CD4-positive, alpha-beta T cell treated with Interleukin-4 for 4 hours (primary cell): Measurements from ENCODE around the gene NAB1.
"Not testable (repeated sequence)": the region's sequence is repeated elsewhere in the genome, so short reads cannot be mapped to it uniquely, and the experiment has no call there.

Source experiments
- DNase-seq: peaks from one replicate; pipeline ENCODE4 v3.0.0-alpha.2; 2020

NAB1 gene

DNA sequence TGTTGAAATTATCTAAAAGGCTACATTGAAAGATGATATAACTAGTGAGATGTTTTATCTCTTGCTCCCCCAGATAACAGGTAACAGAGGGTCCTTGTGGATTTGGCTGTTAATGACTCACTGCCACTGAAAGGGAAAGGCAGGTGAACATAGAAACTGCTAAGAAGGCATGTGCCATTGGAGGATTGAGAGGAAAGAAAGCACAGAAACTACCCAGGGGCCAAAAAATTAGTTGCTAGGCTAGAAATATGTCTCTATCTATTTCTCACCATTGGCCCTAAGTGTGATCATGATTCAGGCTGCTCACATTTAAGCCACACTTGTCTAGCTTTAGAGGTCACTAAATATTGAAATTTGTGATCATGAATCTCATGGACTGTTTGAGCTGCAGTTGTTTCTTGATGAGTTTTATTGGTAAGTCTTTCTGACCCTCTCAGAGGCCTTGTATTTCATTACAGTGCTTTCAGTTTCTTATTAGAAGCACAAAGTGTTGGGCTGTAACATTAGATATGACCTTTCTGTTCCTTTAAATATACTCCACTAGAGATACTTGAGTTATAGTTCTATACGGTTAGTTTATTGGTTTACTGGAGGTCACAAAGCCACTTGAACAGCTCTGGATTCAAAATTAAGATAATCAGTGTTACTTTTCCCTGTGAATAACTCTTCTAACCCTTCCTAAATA, 26.2 kb downstream of the NAB1 start:
- DNase-seq: no peak

DNA sequence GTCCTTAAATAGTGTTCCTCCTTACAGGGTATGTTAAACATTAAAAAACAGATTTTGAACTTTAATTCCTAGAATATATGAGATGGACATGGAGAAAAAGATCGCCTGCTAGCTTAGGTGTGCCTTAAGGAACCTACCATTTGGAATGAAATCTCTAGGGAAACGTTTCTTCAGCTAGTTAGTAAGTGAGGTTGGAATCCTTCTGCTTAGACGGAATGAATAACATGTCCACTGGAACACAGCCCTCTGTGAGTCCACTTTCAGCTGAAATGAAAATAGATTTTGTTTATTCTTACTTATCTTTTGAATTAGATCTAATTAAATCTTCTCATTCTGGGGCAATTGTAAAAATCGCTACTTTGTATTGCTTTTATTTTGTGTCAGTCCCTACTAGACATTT, 28.4 kb downstream of the NAB1 start:
- DNase-seq: no peak

DNA sequence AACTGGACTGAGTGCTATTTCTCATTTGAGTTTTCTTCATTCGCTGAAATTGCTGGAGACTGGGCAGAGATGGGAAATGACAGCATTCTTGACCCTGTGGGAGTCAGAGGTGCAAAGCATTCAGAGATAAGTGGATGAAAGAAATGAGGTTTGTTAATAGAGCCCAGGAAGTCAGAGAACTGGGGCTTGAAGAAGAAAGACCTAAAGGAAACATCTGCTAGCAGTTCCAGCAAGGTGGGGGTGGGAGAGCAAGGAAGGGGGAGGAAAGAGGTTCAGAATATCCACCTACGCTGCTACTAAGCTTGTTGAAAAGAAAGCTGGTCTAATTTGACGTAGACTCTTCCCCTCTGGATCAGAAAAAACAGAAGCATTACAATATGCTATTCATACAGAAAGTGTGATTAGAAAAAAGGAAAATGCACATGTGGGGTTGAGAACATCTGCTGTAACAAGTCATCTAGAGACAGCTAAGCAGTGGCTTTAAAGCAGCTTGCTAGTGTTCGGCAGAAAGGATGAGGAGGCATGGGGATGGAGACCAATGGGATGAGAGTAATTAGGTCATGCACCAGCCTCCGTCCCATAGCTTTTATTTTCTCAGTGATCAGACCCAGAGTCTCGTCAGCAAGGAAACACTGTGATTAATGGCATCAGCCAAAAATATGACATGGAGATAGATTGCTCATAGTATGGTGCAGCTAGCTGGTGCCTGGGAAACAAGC, 29.7 kb downstream of the NAB1 start:
- DNase-seq: no peak

DNA sequence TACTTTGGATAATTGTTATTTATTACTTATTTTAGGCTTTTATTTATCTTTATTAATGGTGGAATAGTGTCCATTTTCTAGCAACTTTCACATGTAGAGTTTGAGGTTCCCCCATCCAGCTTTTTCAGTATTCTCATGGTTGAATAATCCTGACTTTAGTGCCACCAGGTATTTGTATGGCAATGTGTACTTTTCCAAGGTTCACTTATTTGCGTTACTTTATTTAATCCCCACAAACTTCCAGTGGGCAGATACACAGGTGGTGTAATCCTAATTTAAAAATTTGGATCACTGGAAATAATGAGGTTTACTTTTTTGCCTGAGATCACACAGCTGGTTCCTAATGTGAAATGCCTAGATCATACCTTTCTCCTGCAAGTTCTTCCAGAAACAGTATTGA, 30.5 kb downstream of the NAB1 start:
- no peak for DNase-seq

DNA sequence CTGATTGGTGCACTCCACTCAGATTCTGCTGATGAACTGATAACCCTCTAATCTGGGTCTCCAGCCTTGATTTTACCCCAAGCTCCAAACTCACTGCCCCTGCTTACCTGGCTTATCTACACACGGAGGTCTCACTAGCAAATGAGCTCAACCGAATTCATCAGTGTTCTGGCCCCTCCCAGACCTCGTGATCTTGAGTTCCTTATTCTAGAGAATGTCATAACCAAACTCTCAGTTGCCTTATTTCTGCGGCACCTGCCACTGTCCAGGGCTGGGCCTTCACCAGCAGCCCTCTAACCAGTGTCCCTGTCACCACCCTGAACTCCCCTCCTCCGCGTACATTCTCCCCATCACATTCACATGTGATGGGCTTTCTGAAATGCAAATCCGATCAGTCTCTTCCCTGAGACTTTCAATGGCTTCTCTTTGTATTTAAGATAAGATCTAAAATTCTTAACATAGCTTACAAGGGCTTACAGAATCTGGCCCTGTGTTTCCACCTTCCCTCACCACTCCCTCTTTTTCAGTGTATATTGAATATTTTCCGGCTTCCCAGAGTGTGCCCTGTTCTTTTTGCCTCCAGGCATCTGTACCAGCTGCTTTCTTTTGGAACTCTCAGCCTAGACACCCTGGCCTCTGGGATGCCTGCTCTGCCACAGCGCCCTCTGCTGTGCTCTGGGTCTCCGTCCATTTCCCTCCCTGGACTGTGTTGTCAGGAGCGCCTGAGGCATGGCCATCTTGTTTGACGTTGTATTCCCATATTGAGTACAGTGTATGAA, 31.1 kb downstream of the NAB1 start:
- peak; percentile 58 for DNase-seq

DNA sequence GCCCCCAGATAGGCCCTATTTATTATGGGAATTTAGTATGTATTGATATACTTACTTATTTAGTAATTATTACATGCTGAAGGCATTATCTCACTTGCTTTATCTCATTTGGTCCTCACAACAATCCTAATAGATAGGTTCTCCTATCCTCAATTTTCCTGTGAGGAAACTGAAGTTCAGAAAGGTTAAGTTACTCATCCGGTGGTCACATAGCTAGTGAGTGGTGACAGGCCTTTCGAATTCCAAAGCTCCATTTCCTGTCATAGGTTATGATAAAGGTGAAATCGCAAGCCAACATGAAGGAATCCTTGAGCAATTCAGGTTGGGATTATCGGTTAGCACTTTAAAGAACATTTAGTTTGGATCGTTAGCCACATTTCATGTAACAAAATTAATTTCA, 33.3 kb downstream of the NAB1 start:
- no peak for DNase-seq

DNA sequence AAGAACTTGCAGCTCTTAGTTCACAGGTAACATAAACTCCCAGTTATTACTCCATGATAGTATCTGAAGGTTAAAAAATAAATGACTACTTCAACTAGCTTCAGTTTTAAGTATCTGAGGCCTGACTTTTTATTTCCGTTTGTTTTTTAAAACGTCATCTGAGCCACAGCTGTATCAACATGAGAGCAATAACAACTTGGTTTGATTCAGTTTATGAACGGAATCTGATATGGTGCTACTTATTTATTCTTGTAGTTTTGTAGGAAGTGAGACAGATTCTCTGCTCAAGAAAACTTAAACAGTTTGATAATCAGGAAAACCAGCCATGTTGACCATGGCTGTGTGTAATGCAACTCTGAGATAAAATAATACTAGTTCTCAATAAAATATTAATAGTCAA, 34.9 kb downstream of the NAB1 start:
- no peak for DNase-seq

DNA sequence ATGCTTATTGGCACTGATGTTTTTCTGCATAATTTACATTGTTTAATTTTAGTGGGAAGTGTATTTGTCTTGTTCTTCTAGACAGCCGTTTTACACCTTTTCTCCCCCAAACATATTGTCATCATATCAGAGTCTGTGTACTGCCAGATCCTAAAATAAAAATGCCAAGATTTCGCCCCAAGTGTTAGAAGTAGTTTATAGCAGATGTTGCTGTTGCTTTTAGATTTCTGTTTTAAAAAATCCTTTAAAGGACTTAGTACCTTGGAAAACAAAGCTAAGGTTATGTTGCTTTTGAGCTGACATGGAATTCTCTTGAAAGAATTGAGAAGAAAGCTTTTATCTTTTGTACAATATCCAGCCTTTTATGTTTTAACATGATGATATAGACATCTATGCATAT, 36.0 kb downstream of the NAB1 start:
- DNase-seq: no peak

DNA sequence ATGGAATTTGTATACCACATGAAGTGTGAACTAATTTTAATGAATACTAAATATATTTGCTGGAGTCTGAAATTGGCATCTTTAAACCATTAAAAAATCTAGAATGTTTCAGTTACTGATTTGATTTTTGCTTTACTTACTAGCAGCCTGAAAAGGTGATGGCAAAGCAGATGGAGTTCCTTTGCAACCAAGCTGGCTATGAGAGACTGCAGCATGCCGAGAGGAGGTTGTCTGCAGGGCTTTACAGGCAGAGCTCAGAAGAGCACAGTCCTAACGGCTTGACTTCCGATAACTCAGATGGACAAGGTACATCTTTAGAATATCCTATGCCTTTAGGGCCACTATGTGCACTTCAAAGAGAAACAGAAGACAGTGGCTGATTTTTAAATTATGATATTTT, 36.5 kb downstream of the NAB1 start:
- no peak for DNase-seq

DNA sequence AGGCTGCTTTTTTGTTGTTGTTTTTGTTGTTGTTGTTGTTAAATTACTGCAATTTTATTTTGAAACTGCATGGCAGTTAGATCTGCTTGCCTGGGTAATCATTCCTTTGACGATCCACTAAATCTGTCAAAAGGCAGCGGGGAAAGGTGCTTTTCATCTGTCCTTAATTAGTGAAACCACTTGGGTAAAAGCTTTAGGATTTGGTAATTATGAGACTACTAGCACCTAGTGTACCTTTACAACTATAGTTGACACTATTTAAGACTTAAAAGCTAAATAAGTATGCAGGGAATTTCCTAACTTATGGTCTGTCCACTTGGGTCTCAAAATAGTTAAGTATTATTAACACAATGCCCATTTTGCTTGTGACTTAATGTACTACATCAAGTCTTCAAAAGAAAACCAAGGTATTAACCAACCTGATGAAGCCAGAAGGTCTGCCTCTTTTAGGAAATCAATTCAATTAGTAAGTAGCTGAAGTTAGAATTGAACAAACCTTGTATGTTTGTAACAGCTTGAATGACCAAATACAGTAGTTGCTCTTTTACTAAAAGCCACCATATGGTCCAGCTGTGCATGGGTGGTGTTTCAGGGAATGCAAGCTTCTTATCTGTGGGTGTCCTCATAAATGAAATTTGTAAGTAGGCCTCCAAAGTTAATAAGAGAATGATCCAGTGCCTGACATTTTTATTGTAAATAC, 44.8 kb downstream of the NAB1 start:
- no peak for DNase-seq

DNA sequence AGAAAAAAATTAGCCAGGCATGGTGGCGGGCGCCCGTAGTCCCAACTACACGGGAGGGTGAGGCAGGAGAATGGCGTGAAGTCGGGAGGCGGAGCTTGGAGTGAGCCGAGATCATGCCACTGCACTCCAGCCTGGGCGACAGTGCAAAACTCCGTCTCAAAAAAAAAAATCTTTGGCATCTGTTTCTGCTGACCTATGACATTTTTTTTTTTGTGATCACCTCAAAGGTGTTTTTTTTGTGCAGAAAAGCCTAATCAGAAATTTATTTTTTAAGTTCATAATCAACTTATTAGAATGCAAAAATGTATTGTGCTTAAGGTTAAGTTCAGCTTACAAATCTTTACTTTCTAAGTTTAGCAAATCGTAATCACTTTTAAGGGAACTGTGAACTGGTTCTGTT, 45.6 kb downstream of the NAB1 start:
- no peak for DNase-seq

DNA sequence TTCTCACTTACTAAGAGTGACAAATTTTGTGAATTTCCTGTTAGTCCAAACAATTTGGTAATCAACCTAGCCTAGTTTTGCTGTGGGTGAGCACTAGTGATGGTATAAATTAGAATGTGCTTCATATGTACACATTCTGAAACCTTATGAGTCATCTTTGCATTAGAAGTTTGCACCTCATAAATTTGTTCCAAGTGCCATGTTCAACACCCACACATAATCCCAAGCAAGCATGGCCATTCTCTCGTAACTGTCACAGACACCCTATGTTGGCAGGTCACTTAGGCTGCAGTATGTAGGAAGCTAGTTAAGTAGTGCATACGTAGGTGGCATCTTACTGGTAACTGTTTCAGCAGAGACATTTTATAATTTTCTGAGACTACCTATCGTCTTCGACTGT, 46.9 kb downstream of the NAB1 start:
- no peak for DNase-seq

DNA sequence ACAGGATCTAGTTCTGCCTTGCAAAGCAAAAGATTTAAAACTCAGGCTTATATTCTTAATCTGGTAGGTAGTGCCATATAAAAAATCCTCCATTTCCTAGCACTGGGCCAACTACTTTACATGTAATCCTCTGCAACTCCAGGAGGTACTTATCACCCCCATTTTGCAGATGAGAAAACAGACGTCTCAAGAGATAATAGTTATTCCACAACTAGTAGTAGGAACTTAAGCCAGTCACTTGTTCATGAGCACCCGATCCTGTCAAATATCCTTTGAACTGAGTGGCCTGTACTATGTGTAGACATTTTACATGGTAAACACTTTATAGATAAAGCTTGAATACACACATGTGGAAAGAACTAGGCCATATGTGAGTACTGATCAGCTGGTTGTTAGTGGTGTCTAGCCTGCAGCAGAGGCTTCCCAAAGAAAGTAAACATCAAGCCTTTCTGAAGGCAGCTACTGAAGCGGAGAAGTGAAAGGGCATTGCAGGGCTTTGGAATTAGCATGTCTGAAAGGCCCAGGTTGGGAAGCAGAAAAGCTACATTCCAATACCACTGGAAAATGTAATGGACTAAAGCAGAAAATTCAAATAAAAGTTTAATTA, 48.0 kb downstream of the NAB1 start:
- DNase-seq: no peak

DNA sequence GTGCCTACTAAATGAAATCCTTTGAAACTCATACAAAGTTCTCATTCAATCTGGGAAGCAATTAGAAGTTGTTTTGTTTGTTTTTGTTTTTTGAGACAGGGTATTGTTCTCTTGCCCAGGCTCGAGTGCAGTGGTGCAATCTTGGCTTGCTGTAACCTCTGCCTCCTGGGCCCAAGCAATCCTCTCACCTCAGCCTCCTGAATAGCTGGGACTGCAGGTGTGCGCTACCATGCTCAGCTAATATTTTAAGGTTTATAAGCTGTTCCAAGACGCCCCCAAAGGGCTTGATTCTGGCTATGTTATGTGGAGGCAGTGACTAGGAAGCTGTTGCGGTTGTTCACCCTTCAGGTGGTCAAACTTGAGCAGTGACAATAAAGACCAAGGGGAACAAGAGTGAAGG, 48.5 kb downstream of the NAB1 start:
- no peak for DNase-seq

DNA sequence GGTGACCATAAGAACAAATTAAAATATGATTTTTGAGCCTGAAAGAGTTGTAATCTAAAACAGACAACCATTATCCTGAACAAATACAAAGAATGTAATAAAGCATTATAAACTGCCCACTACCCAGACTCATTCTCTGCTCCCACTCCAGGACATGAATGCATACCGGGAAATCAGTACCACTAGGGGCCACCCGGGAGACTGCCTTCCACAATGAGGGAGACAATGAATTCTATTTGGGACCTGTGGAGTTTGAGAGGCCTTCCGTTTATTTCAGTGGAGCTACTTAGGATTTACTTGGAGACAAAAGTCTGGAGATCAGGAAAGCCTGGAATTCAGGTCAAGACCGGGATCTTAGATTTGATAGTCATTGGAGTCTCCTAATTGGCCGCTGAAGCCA, 50.0 kb downstream of the NAB1 start:
- no peak for DNase-seq

DNA sequence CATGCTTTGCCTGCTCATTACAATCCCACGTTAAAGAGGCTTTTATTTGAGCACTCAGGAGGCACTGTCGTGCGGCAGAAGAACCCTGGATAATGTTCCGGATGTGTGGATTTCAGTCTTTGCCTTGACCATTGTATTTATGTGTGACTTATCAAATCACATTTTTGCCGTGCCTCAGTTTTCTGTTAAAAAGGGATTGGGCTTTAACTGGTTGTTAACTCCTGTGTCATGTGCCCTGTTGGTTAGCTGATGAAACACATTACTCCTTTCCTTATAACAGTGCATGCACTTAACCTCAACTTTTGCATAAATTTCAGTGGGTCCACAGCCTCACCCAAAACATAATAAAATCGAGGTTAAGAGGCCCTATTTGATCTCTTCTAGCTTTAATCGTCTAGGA, 52.7 kb downstream of the NAB1 start:
- DNase-seq: no peak

DNA sequence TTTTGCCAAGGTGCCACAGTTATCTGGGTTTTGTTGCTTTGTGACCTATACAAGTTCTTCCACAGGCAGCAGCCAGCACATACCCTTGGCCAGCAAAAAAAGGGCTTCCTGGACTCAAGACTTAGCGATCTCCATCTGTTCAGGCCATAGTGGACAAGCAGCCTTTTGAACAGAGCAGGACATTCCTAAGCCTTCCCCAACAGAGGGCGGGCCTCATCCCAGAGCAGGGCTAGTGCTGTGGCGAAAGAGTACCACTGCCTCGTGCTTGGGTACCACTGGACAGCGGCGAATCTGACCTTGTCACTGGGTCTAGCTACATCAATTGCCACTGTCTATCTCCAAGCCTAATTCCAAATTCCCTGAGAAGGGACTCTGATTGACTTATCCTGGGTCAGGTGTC, 56.4 kb downstream of the NAB1 start:
- DNase-seq: no peak

DNA sequence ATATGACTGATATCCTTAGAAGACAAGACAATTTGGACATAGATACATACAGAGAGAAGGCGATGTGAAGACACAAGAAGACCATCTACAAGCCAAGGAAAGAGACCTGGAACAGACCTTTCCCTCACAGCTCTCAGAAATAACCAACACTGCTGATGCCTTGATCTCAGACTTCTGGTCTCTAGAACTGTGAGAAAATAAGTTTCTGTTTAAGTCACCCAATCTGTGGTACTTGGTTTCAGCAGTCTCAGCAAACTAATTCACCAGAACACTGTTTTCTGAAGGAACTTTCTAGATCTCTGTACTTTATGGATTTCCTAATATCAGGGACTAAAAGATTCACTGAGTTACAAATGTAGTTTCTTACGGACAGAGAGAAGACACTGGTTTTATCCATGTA, 58.8 kb downstream of the NAB1 start:
- DNase-seq: no peak

DNA sequence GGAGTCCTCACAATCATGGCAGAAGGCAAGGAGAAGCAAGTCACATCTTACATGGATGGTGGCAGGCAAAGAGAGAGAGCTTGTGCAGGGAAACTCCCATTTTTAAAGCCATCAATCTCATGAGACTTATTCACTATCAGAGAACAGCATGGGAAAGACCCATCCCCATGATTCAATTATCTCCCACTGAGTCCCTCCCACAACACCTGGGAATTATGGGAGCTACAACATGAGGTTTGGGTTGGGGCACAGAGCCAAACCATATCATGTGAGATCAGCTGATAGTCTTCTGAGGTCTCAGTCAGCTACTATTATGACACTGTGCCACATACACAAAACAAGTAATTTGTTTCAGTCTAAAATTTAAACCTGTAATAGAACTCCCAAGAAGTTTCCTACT, 59.8 kb downstream of the NAB1 start:
- DNase-seq: not testable (repeated sequence)

DNA sequence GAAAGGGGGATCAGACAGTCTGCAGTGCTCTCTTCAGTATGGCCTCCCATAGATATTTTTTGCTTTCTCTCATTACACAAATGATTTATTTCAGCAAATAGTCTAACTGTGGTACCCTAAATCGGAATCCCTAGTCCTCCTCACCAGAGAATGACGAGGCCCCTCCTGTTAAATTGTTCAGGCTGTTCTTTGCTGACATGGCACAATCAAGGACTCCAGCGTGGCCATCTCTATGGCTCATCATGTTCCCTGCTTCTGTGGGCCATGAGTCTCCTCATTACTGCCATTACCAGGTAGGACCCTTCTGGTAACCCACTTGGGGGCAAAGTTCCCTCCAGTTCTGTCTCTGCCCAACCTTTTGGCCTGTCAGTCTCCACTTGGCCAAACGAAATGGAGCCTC, 62.2 kb downstream of the NAB1 start:
- no peak for DNase-seq

DNA sequence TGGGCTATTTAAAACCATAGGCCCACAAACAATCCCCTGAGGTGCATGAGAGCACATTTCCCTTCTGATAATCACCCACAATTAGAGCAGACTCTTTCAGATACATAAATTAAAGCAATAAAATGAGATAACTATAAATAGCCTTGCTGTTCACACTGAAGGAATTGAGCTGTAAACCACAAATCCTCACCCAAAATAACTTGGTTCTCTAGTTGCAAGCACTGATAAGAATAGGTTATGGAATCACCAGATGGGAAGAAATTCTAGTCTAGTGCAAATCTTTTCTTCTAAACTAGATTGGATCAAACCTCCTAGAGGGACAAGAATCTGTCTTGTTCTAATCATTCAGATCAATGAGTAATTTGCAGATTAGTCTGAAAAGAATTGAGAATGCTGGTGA, 64.6 kb downstream of the NAB1 start:
- no peak for DNase-seq

DNA sequence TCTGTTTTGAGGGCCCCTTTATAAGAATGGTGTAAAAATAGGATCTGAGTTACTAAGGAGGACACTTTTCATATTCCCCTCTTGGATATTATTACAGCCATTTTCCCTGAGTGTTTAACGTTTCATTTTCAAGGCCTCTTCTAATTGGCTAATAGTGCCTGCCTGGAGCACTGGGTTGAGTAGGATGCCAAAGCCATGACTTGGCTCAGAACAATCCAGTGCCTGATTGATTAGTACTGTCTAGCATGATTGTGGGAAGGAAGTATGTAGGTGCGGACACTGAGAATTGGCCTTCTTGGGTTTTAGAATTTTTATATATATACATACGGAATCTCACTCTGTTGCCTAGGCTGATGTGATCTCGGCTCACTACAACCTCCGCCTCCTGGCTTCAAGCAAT, 66.1 kb downstream of the NAB1 start:
- DNase-seq: no peak

DNA sequence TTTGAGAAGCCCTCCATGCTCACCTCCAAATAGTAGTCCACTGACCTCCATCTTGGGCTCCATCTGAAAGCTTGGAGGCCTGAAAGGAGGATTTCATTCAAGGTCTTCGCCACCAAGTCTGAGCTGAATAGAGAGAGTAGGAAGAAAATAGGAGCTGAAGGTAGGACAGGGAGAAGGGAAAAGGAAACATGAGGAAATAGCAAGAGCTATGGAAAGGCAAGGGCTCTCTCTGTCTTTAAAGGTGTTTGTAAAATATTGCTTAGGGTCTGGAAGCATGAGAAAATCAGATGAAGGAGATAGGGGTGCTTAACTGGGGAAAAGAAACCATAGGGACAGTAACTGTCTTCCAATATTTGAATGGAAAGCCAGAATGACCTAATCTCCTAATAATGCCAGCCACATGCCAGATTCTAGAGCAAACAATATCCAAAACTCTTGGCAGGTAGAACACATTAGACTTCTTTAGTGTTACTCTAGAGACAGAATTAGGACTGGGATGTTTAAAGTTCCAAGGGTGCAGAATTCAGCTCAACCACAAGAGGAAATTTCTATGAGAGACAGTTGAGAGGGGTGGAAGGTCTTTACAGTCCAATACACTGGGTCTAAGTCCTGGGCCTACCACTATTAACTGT, 67.4 kb downstream of the NAB1 start:
- DNase-seq: no peak
